ENCODE results near the gene RTP5.
"Not testable (repeated sequence)": the region's sequence is repeated elsewhere in the genome, so short reads cannot be mapped to it uniquely, and the experiment has no call there.

Gene RTP5

GRCh38 chr2:241904011-241904718 lies 34.6 kb downstream of the RTP5 start:
- DNase-seq = no peak

- DNase-seq = no peak
These were observed 35.5 kb downstream of the RTP5 start for GRCh38 chr2:241904791-241905710.

DNA sequence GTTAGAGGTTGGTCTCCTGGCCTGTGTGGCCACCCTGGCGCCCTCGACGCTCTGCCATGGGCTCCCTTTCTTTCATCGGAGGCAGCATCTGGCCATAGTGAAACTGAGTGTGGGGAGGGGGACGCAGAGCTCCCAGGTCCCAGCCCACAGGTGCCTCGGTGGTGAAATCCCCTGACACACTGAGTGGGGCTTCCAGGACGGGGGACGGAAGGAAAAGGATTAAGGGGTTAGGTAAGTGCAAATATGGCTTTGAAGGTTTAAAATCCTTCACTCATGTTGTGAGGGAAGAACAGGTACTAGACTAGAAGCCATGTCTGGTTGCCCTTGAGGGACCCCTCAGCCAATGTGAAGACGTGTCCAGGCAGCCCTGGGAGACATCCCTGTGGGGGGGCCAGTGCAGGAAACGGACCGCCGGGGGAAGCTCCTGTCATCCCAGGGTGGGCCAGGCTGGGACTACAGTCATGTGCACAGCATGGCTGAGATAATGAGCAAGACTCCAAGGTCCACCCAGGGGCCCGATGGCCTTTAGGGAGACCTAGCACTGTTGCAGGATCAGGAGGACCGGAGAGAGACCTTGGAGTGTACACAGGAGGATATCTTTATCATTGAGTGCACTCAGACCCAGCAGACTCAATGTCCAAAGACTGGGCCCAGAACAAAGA lies 36.3 kb downstream of the RTP5 start:
- DNase-seq = no peak

DNA sequence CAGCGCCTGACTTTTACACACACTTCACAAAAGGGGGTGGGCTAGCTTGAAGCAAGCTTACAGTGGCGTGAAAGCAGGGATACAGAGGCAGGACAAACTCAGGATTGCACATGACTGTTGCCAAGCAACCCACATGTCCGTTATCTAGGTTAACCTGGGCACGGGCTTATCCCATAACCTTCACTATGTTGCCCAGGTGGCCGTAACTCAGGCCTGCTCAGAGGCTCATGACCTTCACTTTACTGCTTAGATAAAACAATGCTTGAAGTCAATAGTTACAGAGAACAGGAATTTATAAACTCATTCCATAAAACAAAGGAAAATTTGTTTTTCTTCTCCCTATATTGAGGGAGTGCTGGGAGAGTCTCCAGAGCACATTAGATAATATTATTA lies 36.8 kb downstream of the RTP5 start:
- not testable (repeated sequence) for DNase-seq

DNA sequence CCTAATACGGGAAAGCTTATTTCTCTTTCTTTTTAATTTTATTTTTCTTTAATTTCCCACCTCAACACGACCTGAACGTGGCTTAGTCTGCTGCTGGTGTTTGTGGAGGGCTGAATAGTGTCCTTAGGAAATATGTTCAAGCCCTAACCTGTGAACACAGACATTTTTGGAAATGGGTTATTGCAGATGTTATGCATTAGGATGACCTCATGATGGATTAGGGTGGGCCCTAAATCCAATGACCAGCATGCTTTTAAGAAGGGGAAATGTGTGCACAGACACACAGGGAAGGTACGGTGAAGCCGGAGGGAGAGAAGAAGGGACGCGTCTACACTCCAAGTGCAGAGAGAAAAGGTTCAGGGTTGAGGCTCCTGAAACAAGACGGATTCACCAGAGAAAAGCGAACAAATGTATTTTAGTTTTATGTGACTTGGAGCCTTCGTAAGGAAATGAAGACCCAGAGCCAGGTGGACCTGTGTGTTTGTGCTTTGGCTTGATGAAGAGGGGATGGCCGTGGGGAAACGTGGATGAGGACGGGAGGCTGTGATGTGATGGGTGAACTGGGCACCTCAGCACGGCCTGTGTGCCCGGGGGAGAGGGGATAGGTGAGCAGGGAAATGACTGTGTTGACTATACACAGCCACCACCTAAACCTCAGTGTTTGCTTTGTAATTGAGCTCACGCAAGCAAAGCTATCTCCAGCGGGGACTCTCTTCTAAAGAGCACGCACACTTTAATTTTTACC lies 37.5 kb downstream of the RTP5 start:
- no peak for DNase-seq

- DNase-seq = not testable (repeated sequence)
These were observed 38.3 kb downstream of the RTP5 start for GRCh38 chr2:241907831-241908230.

GRCh38 chr2:241908686-241909420 lies 39.3 kb downstream of the RTP5 start:
- no peak for DNase-seq

DNA sequence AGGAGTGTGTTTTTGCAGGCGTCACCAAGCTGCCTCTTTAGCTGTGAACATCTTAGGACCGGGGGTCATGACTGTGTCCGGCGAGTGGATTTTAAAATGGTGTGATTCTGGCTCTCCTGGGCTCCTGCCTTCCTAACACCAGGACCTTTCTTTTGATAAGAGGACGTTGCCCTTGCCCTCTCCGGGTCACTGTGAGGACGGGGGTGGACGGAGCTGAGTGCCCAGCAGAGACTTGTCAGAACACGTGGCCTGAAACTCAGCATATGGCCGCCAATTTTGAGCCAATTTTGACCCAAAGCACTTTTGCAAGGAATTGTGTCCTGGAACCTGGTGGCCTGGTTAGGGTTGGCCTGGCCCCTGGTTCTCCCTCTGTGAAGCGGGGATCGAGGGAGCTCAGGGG lies 40.2 kb downstream of the RTP5 start:
- no peak for DNase-seq

DNA sequence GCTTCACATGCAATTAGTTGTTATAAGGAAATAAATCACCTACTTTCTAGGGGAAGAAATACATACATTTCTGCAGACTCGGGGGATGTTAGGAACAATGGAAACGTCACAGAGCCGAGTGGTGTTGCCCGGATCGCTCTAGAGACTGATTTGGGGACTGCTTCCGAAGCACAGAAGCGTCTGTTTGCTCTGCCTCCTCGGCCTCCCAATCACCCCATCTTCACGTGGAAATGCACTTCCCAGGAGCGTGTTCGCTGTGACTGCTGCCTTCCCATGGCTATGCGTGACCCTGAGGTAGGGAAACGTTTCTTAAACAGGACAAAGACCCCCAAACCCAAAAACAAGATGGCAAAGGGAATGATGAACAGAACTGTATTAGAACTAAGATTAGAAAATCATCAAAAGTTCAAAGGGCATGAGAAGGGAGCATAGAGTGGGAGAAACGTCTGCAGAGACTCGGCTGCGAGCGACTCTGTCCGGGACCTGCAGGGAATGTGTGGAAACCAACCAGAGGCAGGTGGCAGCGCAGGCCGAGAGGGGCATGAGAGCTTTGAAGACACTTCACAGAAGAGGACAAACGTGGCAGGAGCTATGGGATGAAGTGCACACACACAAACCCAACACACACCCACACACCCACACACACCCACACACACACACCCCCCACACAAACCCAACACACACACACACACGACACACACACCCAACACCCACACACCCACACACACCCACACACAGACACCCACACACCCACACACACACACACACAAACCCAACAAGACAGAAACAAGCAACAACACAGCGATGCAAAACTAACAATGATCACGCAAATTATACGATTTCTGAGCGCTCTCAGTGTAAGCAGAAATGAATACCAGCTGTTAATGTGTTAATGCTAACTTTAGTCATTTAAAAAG lies 41.3 kb downstream of the RTP5 start:
- no peak for DNase-seq

- DNase-seq = no peak
These were observed 42.0 kb downstream of the RTP5 start for GRCh38 chr2:241911551-241911950.

- DNase-seq = no peak
These were observed 42.6 kb downstream of the RTP5 start for GRCh38 chr2:241912021-241912555.

DNA sequence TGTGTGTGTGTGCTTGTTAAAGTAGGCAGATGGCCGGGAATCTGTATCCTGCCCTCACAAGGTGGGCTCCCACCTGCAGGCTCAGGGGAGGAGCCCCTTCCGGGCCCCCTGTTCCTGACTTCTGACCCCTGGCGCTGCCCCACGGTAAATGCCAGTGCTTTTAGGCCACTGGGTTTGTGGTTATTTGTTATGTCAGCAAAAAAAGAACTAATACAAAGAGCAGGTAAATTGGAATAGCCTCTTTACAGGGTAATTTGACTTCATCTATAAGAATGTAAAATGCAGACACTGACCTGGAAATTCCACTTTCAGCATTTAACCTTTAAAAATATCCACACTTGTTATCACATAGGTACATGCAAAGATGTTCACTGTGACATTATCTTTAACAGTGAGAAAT lies 44.2 kb downstream of the RTP5 start:
- DNase-seq = no peak

DNA sequence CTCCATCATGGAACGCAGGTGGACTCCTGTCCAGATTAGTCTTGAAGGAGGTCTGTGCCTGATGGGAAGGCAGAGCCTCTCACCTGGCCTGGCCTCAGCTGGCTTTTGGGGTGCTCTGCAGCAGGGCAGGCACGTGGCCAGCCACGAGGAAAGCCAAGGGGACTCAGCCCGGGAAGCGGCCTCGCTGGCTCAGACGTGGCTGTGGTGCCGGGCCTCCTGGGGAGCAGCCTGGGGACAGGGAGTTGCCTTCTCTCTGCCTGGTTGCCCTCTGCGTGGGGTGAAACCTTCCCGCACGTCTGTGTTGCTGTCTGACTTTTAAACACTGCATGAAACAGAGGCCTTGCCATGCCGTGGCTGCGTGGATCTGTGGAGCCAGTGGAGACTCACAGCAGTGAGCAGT lies 45.0 kb downstream of the RTP5 start:
- DNase-seq = no peak

GRCh38 chr2:241921631-241922030 lies 52.1 kb downstream of the RTP5 start:
- DNase-seq = not testable (repeated sequence)

DNA sequence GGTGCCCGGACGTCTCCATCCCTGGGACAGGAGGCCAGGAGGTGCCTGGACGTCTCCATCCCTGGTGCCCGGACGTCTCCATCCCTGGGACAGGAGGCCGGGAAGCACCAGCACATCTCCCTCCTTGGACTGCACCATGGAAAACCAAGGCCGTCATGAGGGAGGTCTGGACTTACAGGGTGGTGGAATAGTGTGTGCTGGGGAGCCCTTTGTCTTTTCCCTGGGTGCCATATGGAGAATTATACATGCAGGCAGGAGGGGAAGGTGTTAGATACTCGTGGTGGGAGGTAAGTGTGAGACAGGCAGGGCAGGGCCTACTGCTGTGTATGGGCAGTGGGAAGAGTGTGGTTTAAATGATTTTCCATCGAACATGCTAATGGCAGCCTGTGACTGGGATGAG lies 52.9 kb downstream of the RTP5 start:
- DNase-seq = no peak

DNA sequence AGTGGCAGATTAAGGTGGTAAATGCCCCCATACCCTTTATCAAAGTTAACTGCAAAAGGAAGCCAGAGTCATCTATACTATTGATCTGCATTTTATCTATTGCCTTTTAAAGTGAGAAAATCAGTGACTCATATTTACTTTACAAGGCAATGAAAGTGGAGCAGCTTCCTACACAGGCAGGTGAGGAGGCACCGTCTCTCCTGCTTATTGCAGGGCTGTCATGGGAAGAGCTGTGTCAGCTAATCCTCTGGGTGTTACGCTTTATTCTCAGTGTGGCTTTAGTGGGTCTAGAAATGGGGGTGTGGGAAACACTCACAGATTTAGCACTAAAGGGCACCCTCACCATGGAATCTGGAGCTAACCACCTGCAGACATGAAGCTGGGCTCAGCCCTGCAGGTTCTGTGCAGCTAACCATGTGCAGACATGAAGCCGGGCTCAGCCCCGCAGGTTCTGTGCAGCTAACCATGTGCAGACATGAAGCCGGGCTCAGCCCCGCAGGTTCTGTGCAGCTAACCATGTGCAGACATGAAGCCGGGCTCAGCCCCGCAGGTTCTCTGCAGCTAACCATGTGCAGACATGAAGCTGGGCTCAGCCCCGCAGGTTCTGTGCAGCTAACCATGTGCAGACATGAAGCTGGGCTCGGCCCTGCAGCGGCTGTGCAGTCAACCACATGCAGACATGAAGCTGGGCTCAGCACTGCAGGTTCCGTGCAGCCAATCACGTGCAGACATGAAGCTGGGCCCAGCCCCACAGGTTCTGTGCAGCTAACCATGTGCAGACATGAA lies 53.5 kb downstream of the RTP5 start:
- not testable (repeated sequence) for DNase-seq

Data from NCI-H446 treated with DMSO at 0.1 percent for 48 hours (cell line).